Suprapubic skin (tissue), 4 donors: ENCODE data around the gene KLHDC7B. TPM values are rescaled to one million over a fixed set of nuclear protein-coding genes. Genes with fewer than 3 reads are reported as not detected.
A peak's percentile ranks its signal among the peaks of the same experiment; 100 is the strongest.

ENCODE experiments used
- DNase-seq, 2 donors: peaks; one replicate each; pipeline ENCODE4 v3.0.0-alpha.2; 2019; ENCODE audit warnings: low spot score in 2 of 2
- H3K27ac ChIP-seq: fragments of 200-600 bp; sonication (generic); one replicate; pipeline ENCODE4 v1.5.1; 2019
- H3K27me3 ChIP-seq: fragments of 200-600 bp; sonication (generic); one replicate; pipeline ENCODE4 v1.5.1; 2019
- H3K36me3 ChIP-seq: fragments of 200-600 bp; sonication (generic); one replicate; pipeline ENCODE4 v1.5.1; 2019
- H3K4me1 ChIP-seq: fragments of 200-600 bp; sonication (generic); one replicate; pipeline ENCODE4 v1.5.1; 2019
- H3K4me3 ChIP-seq: fragments of 200-600 bp; sonication (generic); one replicate; pipeline ENCODE4 v1.5.1; 2019; ENCODE audit warnings: mild to moderate bottlenecking
- H3K9me3 ChIP-seq: fragments of 200-600 bp; sonication (generic); one replicate; pipeline ENCODE4 v1.5.1; 2019
- EP300 ChIP-seq: sonication (generic); formaldehyde crosslinking; IDR thresholded peaks from one replicate; pipeline ENCODE4 v1.6.1; 2017; ENCODE audit warnings: antibody characterized with exemption
- POLR2A ChIP-seq, 2 donors: fragments of 450-650 bp; IDR thresholded peaks; one replicate each; pipeline ENCODE4 v1.6.1; 2017; ENCODE audit warnings: antibody characterized with exemption in 2 of 2, mild to moderate bottlenecking in 2 of 2, moderate library complexity in 2 of 2
- POLR2AphosphoS5 ChIP-seq, 3 donors: sonication (generic); formaldehyde crosslinking; IDR thresholded peaks; one replicate each; pipeline ENCODE4 v1.6.1; 2017; ENCODE audit warnings: antibody characterized with exemption in 3 of 3
- WGBS: methylation state at CpG from one replicate; pipeline ENCODE4 v1.1.5; 2018; 5-methylcytosine and 5-hydroxymethylcytosine counted together
- total RNA-seq, 4 donors: library from RNA; depleted of rRNA; stranded (reverse); fragments of >200 nt; gene quantifications; one replicate each; pipeline ENCODE4 v1.1.0, GENCODE V29; 2016
- TF ChIP-seq, protein P1 (sequence below), 2 donors: fragments of 200-600 bp in 1 of 2; fragments of 450-650 bp in 1 of 2; sonication (generic) in 1 of 2; IDR thresholded peaks; one replicate each; pipeline ENCODE4 v1.5.1; 2016 to 2019; ENCODE audit warnings: antibody characterized with exemption in 2 of 2, mild to moderate bottlenecking in 1 of 2, moderate library complexity in 1 of 2

Gene KLHDC7B
- total RNA-seq, 4 donors from 2014 or later = 0.26 TPM; not detected in 3

DNA sequence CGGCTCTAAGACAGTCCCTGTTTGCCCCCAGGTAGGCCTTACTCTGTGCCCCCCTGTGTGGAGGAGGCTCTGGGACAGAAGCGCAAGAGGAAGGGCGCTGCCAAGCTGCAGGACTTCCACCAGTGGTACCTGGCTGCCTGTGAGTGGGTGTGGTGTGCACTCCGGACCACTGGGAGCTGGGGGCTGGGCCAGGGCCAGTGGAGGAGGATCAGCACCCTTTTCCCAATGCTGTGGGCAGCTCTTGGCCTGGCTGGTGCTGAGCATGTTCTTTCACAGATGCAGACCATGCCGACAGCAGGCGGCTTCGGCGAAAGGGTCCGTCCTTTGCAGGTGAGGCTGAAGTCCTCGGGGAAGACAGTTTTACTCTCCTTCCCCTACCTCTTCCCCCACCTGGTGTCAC, 24.0 kb upstream of the KLHDC7B start:
- no peak for DNase-seq
- Histone ChIP-seq H3K36me3 (peaks cover 74% of the 10 kb centered on the region), H3K4me1 (peaks cover 32% of the 10 kb centered on the region), H3K9me3 (no peaks in the 10 kb centered on the region), H3K4me3 (no peak overlapping the region), H3K27ac (no peak overlapping the region), H3K27me3 (no peaks in the 10 kb centered on the region)
- WGBS = 90% methylated on average over 2 of the region's 10 CpGs
- TF ChIP-seq, protein P1, sequence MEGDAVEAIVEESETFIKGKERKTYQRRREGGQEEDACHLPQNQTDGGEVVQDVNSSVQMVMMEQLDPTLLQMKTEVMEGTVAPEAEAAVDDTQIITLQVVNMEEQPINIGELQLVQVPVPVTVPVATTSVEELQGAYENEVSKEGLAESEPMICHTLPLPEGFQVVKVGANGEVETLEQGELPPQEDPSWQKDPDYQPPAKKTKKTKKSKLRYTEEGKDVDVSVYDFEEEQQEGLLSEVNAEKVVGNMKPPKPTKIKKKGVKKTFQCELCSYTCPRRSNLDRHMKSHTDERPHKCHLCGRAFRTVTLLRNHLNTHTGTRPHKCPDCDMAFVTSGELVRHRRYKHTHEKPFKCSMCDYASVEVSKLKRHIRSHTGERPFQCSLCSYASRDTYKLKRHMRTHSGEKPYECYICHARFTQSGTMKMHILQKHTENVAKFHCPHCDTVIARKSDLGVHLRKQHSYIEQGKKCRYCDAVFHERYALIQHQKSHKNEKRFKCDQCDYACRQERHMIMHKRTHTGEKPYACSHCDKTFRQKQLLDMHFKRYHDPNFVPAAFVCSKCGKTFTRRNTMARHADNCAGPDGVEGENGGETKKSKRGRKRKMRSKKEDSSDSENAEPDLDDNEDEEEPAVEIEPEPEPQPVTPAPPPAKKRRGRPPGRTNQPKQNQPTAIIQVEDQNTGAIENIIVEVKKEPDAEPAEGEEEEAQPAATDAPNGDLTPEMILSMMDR (IDR thresholded peaks at IDR 0.05) = no peak
- no peak for TF ChIP-seq POLR2A (IDR thresholded peaks at IDR 0.05)
- TF ChIP-seq EP300 = no peak
- no peak for TF ChIP-seq POLR2AphosphoS5 (IDR thresholded peaks at IDR 0.05)

DNA sequence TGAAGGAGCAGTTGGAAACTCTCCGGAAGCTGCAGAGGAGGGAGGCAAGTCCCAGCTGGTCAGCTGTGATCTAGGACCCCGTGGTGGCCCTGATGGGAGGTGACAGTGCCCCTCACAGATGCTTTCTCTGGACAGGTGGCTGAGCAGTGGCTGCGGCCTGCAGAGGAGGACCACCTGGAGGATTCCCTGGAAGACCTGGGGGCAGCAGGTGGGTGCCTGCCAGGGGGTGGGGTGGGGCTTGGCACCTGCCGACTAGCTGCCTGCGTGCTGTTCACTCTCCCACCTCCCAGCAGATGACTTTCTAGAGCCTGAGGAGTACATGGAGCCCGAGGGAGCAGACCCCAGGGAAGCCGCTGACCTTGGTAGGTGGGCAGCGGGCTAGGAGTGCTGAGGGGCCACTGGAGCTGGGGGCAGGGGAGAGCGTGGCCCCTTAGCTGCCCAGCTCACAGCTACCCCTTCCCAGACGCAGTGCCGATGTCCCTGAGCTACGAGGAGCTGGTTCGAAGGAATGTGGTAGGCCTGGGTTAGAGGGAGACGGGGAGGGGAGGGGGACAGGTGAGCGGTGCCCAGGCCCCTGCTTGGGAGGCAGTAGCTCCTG, 23.4 kb upstream of the KLHDC7B start:
- H3K36me3 ChIP-seq = peaks cover 68% of the 10 kb centered on the region

DNA sequence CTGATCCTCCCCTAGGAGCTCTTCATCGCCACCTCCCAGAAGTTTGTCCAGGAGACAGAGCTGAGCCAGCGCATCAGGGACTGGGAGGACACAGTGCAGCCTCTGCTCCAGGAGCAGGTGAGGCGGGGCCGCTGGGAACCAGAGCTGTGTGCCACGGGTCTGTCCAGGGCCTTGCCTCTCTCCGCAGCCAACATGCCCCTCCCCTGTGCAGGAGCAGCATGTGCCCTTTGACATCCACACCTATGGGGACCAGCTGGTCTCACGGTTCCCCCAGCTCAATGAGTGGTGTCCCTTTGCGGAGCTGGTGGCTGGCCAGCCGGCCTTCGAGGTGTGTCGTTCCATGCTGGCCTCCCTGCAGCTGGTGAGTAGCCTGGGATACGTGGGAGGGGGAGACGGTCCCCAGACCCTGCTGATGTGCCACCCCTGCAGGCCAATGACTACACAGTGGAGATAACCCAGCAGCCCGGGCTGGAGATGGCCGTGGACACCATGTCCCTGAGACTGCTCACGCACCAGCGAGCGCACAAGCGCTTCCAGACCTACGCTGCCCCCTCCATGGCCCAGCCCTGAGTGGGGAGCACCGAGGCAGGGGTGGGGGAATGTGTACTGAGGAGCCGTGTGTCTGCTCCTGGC, 22.8 kb upstream of the KLHDC7B start:
- Histone ChIP-seq H3K4me1 (peaks cover 39% of the 10 kb centered on the region), H3K4me3 (no peak overlapping the region), H3K27me3 (no peaks in the 10 kb centered on the region), H3K27ac (no peak overlapping the region), H3K9me3 (no peaks in the 10 kb centered on the region), H3K36me3 (peaks cover 61% of the 10 kb centered on the region)
- DNase-seq = no peak
- 95% methylated on average over 10 of the region's 22 CpGs for WGBS
- TF ChIP-seq, protein P1 (IDR thresholded peaks at IDR 0.05) = no peak
- TF ChIP-seq EP300 = no peak

More for the DNA sequence above, 23.4 kb upstream of the KLHDC7B start:
- DNase-seq = no peak
- no peaks in the 10 kb centered on the region for H3K27me3 ChIP-seq
- peaks cover 37% of the 10 kb centered on the region for H3K4me1 ChIP-seq
- H3K27ac ChIP-seq = no peak overlapping the region
- H3K9me3 ChIP-seq = no peaks in the 10 kb centered on the region
- 86% methylated on average over 8 of the region's 15 CpGs for WGBS
- TF ChIP-seq POLR2AphosphoS5 (IDR thresholded peaks at IDR 0.05) (no peak), EP300 (no peak), POLR2A (IDR thresholded peaks at IDR 0.05) (no peak)
- TF ChIP-seq, protein P1 (IDR thresholded peaks at IDR 0.05) = no peak
- no peak overlapping the region for H3K4me3 ChIP-seq

DNA sequence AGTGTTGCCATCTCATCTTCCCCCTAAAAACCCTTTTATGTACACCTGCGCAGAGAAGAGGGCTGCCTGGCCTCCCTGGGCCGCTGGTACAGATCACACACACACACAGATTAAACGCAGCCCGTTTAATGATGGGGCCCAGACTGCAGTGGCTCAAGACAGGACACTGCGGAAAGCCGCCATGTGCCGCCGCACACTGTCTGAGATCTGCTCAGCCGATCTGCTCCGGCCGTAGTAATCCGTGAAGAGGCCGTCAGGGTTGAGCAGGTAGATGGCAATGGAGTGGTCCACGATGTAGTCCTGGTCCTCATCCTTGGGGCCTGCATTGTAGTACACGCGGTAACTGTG, 22.3 kb upstream of the KLHDC7B start:
- H3K27ac ChIP-seq = no peak overlapping the region
- H3K27me3 ChIP-seq = no peaks in the 10 kb centered on the region
- no peak overlapping the region for H3K4me3 ChIP-seq
- WGBS = 100% methylated on average over 1 of the region's 16 CpGs
- H3K4me1 ChIP-seq = peaks cover 39% of the 10 kb centered on the region
- H3K36me3 ChIP-seq = peaks cover 56% of the 10 kb centered on the region
- no peak for DNase-seq
- H3K9me3 ChIP-seq = no peaks in the 10 kb centered on the region
- TF ChIP-seq POLR2AphosphoS5 (IDR thresholded peaks at IDR 0.05) (no peak), POLR2A (IDR thresholded peaks at IDR 0.05) (no peak), EP300 (no peak)
- TF ChIP-seq, protein P1 (IDR thresholded peaks at IDR 0.05) = no peak

DNA sequence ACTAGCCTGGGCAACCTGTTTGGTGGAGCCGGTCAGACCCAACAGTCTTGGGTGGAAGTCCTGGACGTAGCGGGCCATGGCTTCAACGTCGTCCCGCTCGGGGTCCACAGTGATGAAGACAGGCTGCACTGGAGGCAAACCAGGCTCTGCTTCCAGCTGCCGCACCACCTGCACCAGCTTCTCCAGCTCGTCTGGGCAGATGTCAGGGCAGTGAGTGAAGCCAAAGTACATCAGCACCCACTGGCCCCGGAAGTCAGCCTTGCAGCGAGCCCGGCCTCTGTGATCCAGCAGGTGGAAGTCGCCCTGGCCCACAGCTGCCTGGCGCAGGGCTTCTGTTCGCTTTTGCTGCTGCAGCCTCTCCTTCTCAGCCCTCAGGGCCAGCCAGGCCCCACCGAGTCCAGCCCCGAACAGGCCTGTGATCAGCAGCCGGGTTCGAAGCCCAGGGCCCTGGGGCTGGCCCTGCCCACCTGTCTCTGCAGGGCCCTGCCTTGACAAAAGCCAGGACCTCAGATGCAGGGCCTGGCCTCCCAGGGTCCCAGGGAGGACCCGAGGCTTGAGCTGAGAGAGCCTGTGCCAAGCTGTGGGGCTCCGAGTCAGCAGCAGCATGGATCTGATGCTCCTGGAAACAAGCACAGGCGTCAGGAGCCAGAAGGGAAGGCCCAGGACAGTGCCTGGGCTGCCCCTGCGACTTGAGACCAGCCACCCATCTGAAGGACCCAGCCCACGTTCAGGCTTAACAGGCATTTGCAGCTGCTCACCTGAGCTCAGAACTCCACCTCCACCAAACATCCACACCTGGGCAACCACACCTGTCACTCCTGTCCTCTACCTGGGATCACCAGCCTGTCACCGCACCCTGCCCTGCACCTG, 21.7 kb upstream of the KLHDC7B start:
- no peak for DNase-seq
- Histone ChIP-seq H3K27ac (no peak overlapping the region), H3K9me3 (no peaks in the 10 kb centered on the region), H3K4me1 (peaks cover 41% of the 10 kb centered on the region), H3K4me3 (peak overlapping the region; percentile 91), H3K36me3 (peaks cover 50% of the 10 kb centered on the region), H3K27me3 (no peaks in the 10 kb centered on the region)
- 59% methylated on average over 4 of the region's 25 CpGs for WGBS
- TF ChIP-seq POLR2A (IDR thresholded peaks at IDR 0.05) = no peak
- no peak for TF ChIP-seq EP300
- no peak for TF ChIP-seq POLR2AphosphoS5 (IDR thresholded peaks at IDR 0.05)
- TF ChIP-seq, protein P1 (IDR thresholded peaks at IDR 0.05) = no peak
